B cell (primary cell): ENCODE measurements around the gene AMMECR1. TPM values are rescaled to one million over a fixed set of nuclear protein-coding genes. Genes with fewer than 3 reads are reported as not detected.
"Not testable (repeated sequence)": the region's sequence is repeated elsewhere in the genome, so short reads cannot be mapped to it uniquely, and the experiment has no call there.

ENCODE experiments used
- ATAC-seq: fragments of 200-7000 bp; cut with Tn5 transposase; one replicate; pipeline ENCODE4 v1.10.0; 2021; ENCODE audit warnings: low read depth, mild to moderate bottlenecking, moderate number of reproducible peaks, moderate library complexity
- CTCF ChIA-PET: fragments of 350-600 bp; sonication (Branson Sonifier 250); formaldehyde crosslinking; loops from one replicate; lab custom pipeline; 2021; ENCODE audit warnings: antibody characterized with exemption, inconsistent platforms; lab: Charles Lee
- POLR2A ChIA-PET: fragments of 350-600 bp; sonication (Branson Sonifier 250); formaldehyde crosslinking; loops from one replicate; lab custom pipeline; 2021; ENCODE audit warnings: antibody characterized with exemption; lab: Charles Lee
- DNase-seq: peaks from one replicate; pipeline ENCODE4 v3.0.0; 2013
- H2AFZ ChIP-seq: 2 replicates; pipeline ENCODE4 v1.6.1; 2012; ENCODE audit warnings: mild to moderate bottlenecking, low read depth, low read length; ENCODE audit not compliant: insufficient read depth, poor library complexity, severe bottlenecking
- H3K27ac ChIP-seq, 2 donors: 1 replicate in 1 of 2; 2 replicates in 1 of 2; pipeline ENCODE4 v1.5.1; 2012 to 2013; ENCODE audit warnings: low read length in 2 of 2, mild to moderate bottlenecking in 2 of 2, moderate library complexity in 1 of 2
- H3K27me3 ChIP-seq, 4 experiments: fragments of 200-600 bp in 1 of 4; sonication (generic) in 1 of 4; replicated peaks in 1 of 4; 1 replicate in 2 of 4; 2 replicates in 2 of 4; pipeline versions ENCODE4 v1.6.1 to v1.7.0; 2013 to 2016; ENCODE audit warnings: low read length in 3 of 4, mild to moderate bottlenecking in 2 of 4, mixed read lengths in 1 of 4, moderate library complexity in 1 of 4; ENCODE audit not compliant: insufficient read depth in 4 of 4, control insufficient read depth in 3 of 4; ENCODE audit errors: control extremely low read depth in 1 of 4
- H3K36me3 ChIP-seq, 2 experiments: replicated peaks in 1 of 2; 1 replicate in 1 of 2; 2 replicates in 1 of 2; pipeline versions ENCODE4 v1.6.1 to v1.7.1; 2013; ENCODE audit warnings: low read length in 1 of 2; ENCODE audit not compliant: insufficient read depth in 2 of 2, control insufficient read depth in 1 of 2; ENCODE audit errors: control extremely low read depth in 1 of 2, extremely low read depth in 1 of 2
- H3K4me1 ChIP-seq, 2 donors: fragments of 200-600 bp in 1 of 2; sonication (generic) in 1 of 2; 1 replicate in 1 of 2; 2 replicates in 1 of 2; pipeline versions ENCODE4 v1.5.1 to v1.6.1; 2013 to 2017; ENCODE audit warnings: low read length in 2 of 2; ENCODE audit not compliant: control insufficient read depth in 2 of 2, insufficient read depth in 2 of 2
- H3K4me2 ChIP-seq: replicated peaks from 2 replicates; pipeline ENCODE3; 2012; ENCODE audit warnings: mild to moderate bottlenecking, low read depth, low read length; ENCODE audit not compliant: poor library complexity, severe bottlenecking
- H3K4me3 ChIP-seq, 5 experiments: fragments of 200-600 bp in 1 of 5; sonication (generic) in 1 of 5; 1 replicate in 3 of 5; 2 replicates in 2 of 5; pipeline versions ENCODE4 v1.5.1 to v1.7.0; 2011 to 2016; ENCODE audit warnings: low read length in 4 of 5, mild to moderate bottlenecking in 4 of 5, low read depth in 2 of 5, control low read depth in 1 of 5, moderate library complexity in 1 of 5; ENCODE audit not compliant: insufficient read depth in 1 of 5; ENCODE audit errors: control extremely low read depth in 1 of 5, extremely low read depth in 1 of 5
- H3K79me2 ChIP-seq: fragments of 200-600 bp; sonication (generic); one replicate; pipeline ENCODE4 v1.6.0; 2016; ENCODE audit warnings: low read length; ENCODE audit not compliant: control insufficient read depth, insufficient read depth
- H3K9ac ChIP-seq: fragments of 200-600 bp; sonication (generic); 2 replicates; pipeline ENCODE4 v1.6.1; 2017; ENCODE audit warnings: mild to moderate bottlenecking, low read length, moderate library complexity
- H3K9me3 ChIP-seq, 3 donors: one replicate each; pipeline versions ENCODE4 v1.6.1 to v1.7.1; 2013; ENCODE audit warnings: low read length in 2 of 3; ENCODE audit not compliant: control insufficient read depth in 2 of 3, insufficient read depth in 1 of 3; ENCODE audit errors: control extremely low read depth in 1 of 3
- H4K20me1 ChIP-seq: 2 replicates; pipeline ENCODE4 v1.6.0; 2012; ENCODE audit warnings: mild to moderate bottlenecking, low read length; ENCODE audit not compliant: insufficient read depth, control insufficient read depth, poor library complexity, severe bottlenecking
- H3K27ac Mint-ChIP-seq: one replicate; pipeline ENCODE4 v1.8.0; 2021; ENCODE audit warnings: mixed read lengths
- H3K27me3 Mint-ChIP-seq: one replicate; pipeline ENCODE4 v1.8.0; 2021; ENCODE audit warnings: mixed read lengths
- H3K4me1 Mint-ChIP-seq: one replicate; pipeline ENCODE4 v1.8.0; 2021; ENCODE audit warnings: mixed read lengths
- H3K4me3 Mint-ChIP-seq: one replicate; pipeline ENCODE4 v1.8.0; 2021; ENCODE audit warnings: mixed read lengths
- H3K9me3 Mint-ChIP-seq: one replicate; pipeline ENCODE4 v1.8.0; 2022; ENCODE audit warnings: mixed read lengths; ENCODE audit not compliant: insufficient read depth
- CTCF ChIP-seq: fragments of 200-600 bp; IDR thresholded peaks from one replicate; pipeline ENCODE4 v1.8.0; 2022; ENCODE audit warnings: antibody characterized with exemption, mild to moderate bottlenecking
- EZH2 ChIP-seq: IDR thresholded peaks from 2 replicates; pipeline ENCODE4 v1.6.1; 2012; ENCODE audit warnings: borderline replicate concordance, low read depth, mild to moderate bottlenecking, moderate library complexity, low read length; ENCODE audit not compliant: insufficient read depth, poor library complexity, severe bottlenecking
- WGBS: methylation state at CpG from one replicate; pipeline ENCODE4 v1.1.5; 2013; ENCODE audit warnings: missing lambda C conversion rate; ENCODE audit not compliant: insufficient coverage; 5-methylcytosine and 5-hydroxymethylcytosine counted together
- intact Hi-C: fragments of 100-400 bp; cut with micrococcal nuclease; formaldehyde crosslinking; loops from one replicate; pipeline ENCODE4 v1.10.0; 2022
- polyA plus RNA-seq: library from polyadenylated mRNA; depleted of rRNA; stranded (reverse); fragments of >200 nt; gene quantifications from 2 replicates; pipeline ENCODE4 v1.2.3, GENCODE V29; 2012
- total RNA-seq, 2 donors: library from RNA; stranded (reverse); fragments of 120-200 nt in 1 of 2; gene quantifications; 1 replicate in 1 of 2; 2 replicates in 1 of 2; pipeline versions ENCODE4 v1.2.3 to v1.2.4, GENCODE V29; 2013 to 2022

The AMMECR1 gene
- total and polyA plus RNA-seq, 2 donors (not counting 1 experiment from before 2014, with no cell fraction given) = 5.7 to 12.7 TPM

- peaks cover 35% of the 10 kb centered on the region for H3K4me1 Mint-ChIP-seq
- no CpG with 5 or more reads among the region's 1 CpG for WGBS
Observed at GRCh38 chrX:110241816-110242215, 76.1 kb downstream of the AMMECR1 start.

GRCh38 chrX:110238259-110238658, 79.6 kb downstream of the AMMECR1 start:
- H3K36me3 ChIP-seq, H3K9ac ChIP-seq, H3K4me1 ChIP-seq, H4K20me1 ChIP-seq, H3K79me2 ChIP-seq, POLR2A ChIA-PET, H3K9me3 ChIP-seq, H3K4me3 Mint-ChIP-seq, H3K27me3 ChIP-seq, ATAC-seq, H3K9me3 Mint-ChIP-seq, CTCF ChIA-PET, H3K4me3 ChIP-seq, H2AFZ ChIP-seq, intact Hi-C loops, H3K27me3 Mint-ChIP-seq: not testable (repeated sequence)
- Mint-ChIP-seq H3K4me1 (peaks cover 26% of the 10 kb centered on the region), H3K27ac (peak overlapping the region; percentile 63)
- Histone ChIP-seq H3K27ac (peak overlapping the region in 1 of 2 donors; percentile 4), H3K4me2 (peak overlapping the region; percentile 19)
- peak; percentile 3 for DNase-seq
- WGBS = 47% methylated on average over 3 of the region's 5 CpGs

More at GRCh38 chrX:110241816-110242215, 76.1 kb downstream of the AMMECR1 start:
- no peak for DNase-seq
- Mint-ChIP-seq H3K27me3 (no peaks in the 10 kb centered on the region), H3K27ac (no peak overlapping the region), H3K9me3 (peaks cover 2% of the 10 kb centered on the region), H3K4me3 (no peak overlapping the region)
- Histone ChIP-seq H3K4me3 (no peak overlapping the region), H2AFZ (no peak overlapping the region), H3K4me2 (no peak overlapping the region), H3K27me3 (no peaks in the 10 kb centered on the region), H3K9ac (no peak overlapping the region), H4K20me1 (no peaks in the 10 kb centered on the region), H3K27ac (no peak overlapping the region), H3K36me3 (no peaks in the 10 kb centered on the region), H3K79me2 (no peaks in the 10 kb centered on the region), H3K9me3 (peaks cover 0 to 5% (median 0%) of the 10 kb centered on the region in 3 donors), H3K4me1 (no peaks in the 10 kb centered on the region)
- intact Hi-C loops = no loop called here
- no peak for ATAC-seq
- ChIA-PET CTCF (no interaction called here), POLR2A (no interaction called here)
- TF ChIP-seq CTCF (no peak), EZH2 (no peak)

- no CpG with 5 or more reads among the region's 3 CpGs for WGBS
- H3K27me3 ChIP-seq, CTCF ChIA-PET, H3K9me3 Mint-ChIP-seq, H3K27ac Mint-ChIP-seq, H3K27ac ChIP-seq, H2AFZ ChIP-seq, intact Hi-C loops, H3K4me3 ChIP-seq, DNase-seq, H3K4me1 ChIP-seq, H3K4me3 Mint-ChIP-seq, H4K20me1 ChIP-seq, H3K79me2 ChIP-seq, ATAC-seq, H3K9me3 ChIP-seq, H3K27me3 Mint-ChIP-seq, H3K9ac ChIP-seq, POLR2A ChIA-PET, H3K36me3 ChIP-seq, H3K4me2 ChIP-seq: not testable (repeated sequence)
- H3K4me1 Mint-ChIP-seq = peaks cover 11% of the 10 kb centered on the region
Observed at GRCh38 chrX:110231485-110231884, 86.4 kb downstream of the AMMECR1 start.
